Vagina (tissue), 2 donors: ENCODE data around the gene EPS15.

Experiments used
- POLR2A ChIP-seq, 2 donors: fragments of 450-650 bp; IDR thresholded peaks; one replicate each; pipeline ENCODE4 v1.6.1; 2017; ENCODE audit warnings: antibody characterized with exemption in 2 of 2, mild to moderate bottlenecking in 2 of 2, moderate library complexity in 2 of 2
- TF ChIP-seq, protein P1 (sequence below), 3 experiments: fragments of 450-650 bp in 2 of 3; fragments of 200-600 bp in 1 of 3; sonication (generic) in 1 of 3; IDR thresholded peaks; one replicate each; pipeline ENCODE4 v1.5.1; 2017 to 2019; ENCODE audit warnings: antibody characterized with exemption in 3 of 3, mild to moderate bottlenecking in 2 of 3, moderate library complexity in 2 of 3

DNA sequence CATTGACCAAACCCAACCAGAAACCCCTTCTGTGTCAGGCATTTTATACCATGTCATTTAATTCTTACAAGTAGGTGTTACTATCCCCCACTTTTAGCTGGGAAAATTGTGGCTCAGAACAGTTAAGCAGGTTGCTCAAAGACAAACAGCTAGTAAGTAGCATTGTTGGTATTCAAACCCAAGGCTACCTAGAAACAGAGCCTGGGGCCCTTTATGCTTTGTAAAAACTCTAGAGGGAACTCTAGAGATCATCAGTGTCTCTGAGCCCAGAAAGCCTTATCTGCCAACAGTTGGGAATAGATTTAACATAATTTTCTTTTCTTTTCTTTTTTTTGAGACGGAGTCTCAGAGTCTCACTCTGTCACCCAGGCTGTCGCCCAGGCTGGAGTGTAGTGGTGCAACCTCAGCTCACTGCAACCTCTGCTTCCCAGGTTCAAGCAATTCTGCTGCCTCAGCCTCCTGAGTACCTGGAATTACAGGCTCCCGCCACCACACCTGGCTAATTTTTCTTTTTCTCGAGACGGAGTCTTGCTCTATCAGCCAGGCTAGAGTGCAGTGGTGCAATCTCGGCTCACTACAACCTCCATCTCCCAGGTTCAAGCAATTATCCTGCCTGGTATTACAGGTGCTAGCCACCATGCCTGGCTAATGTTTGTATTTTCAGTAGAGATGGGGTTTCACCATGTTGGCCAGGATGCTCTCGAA is 49.3 kb upstream of the EPS15 start:
- TF ChIP-seq, protein P1, sequence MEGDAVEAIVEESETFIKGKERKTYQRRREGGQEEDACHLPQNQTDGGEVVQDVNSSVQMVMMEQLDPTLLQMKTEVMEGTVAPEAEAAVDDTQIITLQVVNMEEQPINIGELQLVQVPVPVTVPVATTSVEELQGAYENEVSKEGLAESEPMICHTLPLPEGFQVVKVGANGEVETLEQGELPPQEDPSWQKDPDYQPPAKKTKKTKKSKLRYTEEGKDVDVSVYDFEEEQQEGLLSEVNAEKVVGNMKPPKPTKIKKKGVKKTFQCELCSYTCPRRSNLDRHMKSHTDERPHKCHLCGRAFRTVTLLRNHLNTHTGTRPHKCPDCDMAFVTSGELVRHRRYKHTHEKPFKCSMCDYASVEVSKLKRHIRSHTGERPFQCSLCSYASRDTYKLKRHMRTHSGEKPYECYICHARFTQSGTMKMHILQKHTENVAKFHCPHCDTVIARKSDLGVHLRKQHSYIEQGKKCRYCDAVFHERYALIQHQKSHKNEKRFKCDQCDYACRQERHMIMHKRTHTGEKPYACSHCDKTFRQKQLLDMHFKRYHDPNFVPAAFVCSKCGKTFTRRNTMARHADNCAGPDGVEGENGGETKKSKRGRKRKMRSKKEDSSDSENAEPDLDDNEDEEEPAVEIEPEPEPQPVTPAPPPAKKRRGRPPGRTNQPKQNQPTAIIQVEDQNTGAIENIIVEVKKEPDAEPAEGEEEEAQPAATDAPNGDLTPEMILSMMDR (IDR thresholded peaks at IDR 0.05): no peak
- no peak for TF ChIP-seq POLR2A (IDR thresholded peaks at IDR 0.05)
